Measurements from ENCODE around the gene EFNA5.

- TF ChIP-seq, protein P1, sequence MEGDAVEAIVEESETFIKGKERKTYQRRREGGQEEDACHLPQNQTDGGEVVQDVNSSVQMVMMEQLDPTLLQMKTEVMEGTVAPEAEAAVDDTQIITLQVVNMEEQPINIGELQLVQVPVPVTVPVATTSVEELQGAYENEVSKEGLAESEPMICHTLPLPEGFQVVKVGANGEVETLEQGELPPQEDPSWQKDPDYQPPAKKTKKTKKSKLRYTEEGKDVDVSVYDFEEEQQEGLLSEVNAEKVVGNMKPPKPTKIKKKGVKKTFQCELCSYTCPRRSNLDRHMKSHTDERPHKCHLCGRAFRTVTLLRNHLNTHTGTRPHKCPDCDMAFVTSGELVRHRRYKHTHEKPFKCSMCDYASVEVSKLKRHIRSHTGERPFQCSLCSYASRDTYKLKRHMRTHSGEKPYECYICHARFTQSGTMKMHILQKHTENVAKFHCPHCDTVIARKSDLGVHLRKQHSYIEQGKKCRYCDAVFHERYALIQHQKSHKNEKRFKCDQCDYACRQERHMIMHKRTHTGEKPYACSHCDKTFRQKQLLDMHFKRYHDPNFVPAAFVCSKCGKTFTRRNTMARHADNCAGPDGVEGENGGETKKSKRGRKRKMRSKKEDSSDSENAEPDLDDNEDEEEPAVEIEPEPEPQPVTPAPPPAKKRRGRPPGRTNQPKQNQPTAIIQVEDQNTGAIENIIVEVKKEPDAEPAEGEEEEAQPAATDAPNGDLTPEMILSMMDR (IDR thresholded peaks at IDR 0.05), result no peak
- no peak for TF ChIP-seq POLR2A (IDR thresholded peaks at IDR 0.05)
Measured at GRCh38 chr5:107500840-107501239, 169.9 kb downstream of the EFNA5 start.

All from suprapubic skin (tissue), 3 donors.